Fibroblast of upper back skin (primary cell): ENCODE results near the gene RBM33.

Source experiments
- DNase-seq: peaks from one replicate; pipeline ENCODE4 v3.0.0-alpha.2; 2013

Gene RBM33

DNA sequence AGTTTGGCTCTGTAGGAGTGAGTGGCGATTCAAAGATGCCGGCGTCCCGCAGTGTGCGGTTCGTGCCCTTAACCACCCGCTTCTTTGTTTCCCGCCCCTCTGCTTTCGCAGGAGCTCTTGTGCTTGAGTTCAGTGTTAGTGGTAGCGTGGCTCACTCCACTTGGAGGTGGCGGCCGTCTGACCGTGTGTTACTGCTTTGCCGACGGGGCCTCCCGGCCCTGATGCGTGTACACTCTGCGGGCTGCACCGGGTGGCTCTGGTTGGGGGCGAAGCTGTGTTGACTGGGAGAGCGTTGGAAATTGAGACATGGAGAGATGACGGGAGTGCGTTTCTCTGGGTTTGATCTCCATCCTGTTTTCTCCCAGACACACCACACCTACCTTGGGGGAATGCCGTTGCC, 136.4 kb downstream of the RBM33 start:
- no peak for DNase-seq

- no peak for DNase-seq
Observed at GRCh38 chr7:155781433-155781832, 137.0 kb downstream of the RBM33 start.

- no peak for DNase-seq
Observed at GRCh38 chr7:155782466-155782865, 138.0 kb downstream of the RBM33 start.

GRCh38 chr7:155785536-155785935, 141.1 kb downstream of the RBM33 start:
- no peak for DNase-seq

GRCh38 chr7:155786491-155786890, 142.0 kb downstream of the RBM33 start:
- no peak for DNase-seq

DNA sequence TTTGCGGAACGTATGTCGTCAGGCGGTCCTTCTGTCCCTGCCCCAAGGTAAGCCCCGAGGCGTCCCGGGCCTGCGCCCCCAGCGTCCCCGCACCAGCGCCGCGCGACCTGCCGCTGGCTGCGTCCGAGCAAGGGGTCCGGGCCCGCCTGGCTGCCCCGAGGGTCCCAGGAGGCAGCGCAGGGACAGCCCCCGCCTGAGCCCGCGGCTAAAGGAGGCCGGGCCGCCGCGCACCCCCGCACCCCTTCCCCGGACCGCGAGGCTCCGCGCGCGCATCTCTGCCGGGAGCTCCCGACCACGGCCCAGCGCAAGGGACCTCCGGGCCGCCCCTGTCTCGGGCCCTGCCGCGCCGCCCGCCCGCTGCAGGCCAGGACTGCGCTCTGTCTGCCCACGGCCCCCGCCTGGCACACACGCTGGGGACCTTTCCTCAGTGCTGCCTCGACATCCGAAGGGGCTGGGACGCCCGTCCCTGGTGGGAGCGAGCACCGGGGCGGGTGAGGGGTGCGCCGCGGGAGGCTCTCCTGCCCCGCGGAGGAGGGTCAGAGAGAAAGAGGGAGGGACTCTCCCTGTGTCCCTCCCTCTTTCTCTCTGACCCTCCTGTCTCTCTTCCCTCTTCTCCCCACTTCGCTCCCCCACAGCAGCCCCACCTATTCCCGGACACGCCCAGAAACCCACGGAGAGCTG, 142.8 kb downstream of the RBM33 start:
- no peak for DNase-seq

DNA sequence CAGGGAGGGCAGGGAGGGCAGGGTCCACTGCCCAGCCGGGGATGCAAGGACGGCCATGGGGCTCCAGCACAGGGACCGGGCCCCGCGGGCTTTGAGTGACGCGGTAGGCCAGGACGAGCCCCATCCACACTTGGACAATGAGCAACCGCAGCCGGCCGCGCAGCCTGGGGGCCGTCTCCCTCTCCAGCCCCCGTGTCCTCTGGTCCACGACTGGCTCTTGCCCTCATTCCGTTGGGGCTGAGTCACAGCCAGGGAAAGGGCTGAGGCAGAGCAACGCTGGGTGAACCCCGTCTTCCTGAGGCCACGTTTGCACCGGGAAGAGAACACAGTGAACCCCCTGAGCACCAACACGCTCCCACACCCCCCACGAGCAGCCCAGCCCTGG, 144.1 kb downstream of the RBM33 start:
- DNase-seq = no peak

DNA sequence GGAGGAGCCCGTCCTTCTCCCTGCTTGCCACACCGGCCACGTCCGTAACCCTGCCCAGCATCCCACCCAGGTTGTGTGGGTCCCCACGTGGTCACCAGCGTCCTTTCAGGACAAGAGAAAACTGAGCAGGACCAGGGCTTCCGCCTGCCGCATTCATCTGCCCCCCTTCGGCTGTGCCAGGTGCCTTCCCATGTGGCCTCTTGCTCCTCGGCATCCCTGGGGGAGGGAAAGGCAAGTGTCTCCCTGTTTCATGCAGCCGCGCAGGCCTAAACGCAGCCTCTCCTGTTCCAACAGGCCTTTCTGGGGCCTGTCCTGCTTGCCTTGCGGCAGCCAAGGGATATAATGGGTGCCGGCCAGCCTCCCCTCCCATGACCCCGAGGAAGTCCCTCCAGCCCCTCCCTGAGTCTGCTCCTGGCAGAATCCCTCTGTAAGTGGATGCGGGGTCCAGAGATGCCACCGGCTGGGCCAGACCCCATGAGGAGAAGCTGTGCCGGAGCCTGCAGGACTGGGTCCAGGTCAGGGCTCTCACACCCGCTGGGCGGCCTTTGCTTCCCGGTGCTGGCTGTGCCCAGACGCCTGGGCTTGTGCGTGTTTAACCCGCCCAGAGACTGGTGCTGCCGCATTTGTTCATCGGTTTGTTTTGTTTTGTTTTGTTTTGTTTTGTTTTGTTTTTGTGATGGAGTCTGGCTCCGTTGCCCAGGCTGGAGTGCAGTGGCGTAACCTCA, 144.7 kb downstream of the RBM33 start:
- no peak for DNase-seq

GRCh38 chr7:155790666-155791065, 146.2 kb downstream of the RBM33 start:
- DNase-seq = no peak

GRCh38 chr7:155791214-155791737, 146.8 kb downstream of the RBM33 start:
- no peak for DNase-seq

- DNase-seq = no peak
Observed at GRCh38 chr7:155791836-155792235, 147.4 kb downstream of the RBM33 start.

DNA sequence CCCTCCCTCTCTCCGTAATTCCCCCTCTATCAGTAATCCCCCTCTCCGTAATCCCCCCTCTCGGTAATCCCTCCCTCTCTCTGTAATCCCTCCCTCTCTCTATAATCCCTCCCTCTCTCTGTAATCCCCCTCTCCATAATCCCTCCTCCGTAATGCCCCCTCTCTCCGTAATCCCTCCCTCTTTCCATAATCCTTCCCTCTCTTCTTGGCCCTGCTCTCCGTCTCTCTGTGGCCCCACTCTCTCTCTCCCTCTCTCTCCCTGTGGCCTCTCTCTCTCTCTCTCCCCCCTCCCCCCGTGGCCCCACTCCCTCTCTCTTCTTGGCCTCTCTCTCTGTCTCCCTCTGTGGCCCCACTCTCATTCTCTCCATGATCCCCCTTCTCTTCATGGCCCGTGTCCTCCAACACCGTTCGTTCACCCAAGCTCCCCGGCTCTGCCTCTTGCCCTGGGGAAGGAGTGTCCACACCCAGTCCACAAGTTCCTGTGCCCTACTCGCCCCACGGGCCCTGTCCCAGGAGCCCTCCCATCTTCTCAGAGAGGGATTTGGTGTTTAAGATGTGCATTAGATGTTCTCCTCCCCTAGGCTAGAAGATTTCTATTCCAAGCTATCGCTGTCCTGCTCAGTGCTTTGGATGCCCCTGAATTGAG, 148.0 kb downstream of the RBM33 start:
- DNase-seq = no peak

DNA sequence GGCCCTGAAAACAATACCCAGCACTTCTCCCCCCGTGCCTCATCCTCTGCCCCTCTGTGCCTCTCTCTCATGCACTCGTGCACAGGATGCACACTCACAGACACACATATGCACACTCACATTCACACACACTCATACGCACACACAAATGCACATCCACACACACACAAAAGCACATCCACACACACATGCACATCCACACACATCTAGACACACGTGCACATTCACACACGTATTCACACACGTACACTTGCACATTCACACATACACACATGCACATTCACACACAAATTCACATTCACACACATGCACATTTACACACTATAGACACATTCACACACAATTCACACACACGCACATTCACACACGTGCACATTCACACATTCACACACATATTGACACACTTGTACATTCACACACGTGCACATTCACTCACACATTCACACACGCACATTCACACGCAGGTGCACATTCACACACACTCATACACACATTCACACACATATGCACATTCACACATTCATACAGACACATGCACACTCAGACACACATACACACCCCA, 148.6 kb downstream of the RBM33 start:
- DNase-seq = no peak

- DNase-seq = no peak
Observed at GRCh38 chr7:155793720-155794119, 149.3 kb downstream of the RBM33 start.

GRCh38 chr7:155794196-155794595, 149.7 kb downstream of the RBM33 start:
- no peak for DNase-seq

- no peak for DNase-seq
Observed at GRCh38 chr7:155795401-155795800, 150.9 kb downstream of the RBM33 start.

- no peak for DNase-seq
Observed at GRCh38 chr7:155795951-155796350, 151.5 kb downstream of the RBM33 start.

DNA sequence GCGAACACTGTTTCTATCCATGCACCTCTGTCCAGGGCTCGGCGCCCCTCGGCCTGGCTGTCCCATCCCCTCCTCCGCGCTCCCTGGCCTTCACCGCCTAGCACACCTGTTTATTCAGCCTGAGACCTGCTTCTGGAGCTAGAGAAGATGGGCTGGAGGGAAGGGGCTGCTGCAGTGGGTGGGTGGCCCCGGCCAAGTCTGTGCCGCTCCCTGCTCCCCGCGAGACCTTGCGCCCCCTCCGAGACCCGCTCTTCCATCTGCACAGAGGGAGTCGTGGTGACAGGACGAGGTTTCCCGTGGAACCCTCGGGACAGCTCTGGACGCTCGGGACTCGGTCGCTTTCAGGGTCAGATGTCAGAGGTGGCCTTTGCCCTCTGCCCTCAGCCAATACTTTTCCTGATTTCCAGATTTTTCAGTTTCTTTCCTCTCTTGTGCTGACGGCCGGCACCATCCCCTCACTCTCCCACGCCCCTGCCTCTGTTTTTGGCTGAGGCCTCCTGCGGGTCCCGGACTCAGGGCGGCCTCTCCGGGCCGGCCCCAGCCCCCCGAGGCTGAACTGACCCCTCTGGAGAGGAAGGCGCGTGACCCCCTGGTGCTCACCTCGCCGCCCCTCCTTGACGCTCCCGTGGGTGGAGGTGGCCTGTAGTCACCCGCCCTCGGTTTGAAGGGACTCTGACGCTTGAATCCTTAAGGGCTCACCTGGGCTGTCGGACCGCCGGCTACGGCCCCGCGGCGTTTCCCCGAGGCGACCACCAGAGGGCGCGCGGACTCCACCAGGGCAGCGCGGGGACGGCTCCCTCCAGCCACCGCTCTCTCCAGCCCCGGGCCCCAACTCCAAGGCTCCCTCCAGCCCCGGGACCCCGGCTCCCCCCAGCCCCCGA, 152.2 kb downstream of the RBM33 start:
- DNase-seq = no peak

GRCh38 chr7:155797262-155798250, 153.1 kb downstream of the RBM33 start:
- no peak for DNase-seq

DNA sequence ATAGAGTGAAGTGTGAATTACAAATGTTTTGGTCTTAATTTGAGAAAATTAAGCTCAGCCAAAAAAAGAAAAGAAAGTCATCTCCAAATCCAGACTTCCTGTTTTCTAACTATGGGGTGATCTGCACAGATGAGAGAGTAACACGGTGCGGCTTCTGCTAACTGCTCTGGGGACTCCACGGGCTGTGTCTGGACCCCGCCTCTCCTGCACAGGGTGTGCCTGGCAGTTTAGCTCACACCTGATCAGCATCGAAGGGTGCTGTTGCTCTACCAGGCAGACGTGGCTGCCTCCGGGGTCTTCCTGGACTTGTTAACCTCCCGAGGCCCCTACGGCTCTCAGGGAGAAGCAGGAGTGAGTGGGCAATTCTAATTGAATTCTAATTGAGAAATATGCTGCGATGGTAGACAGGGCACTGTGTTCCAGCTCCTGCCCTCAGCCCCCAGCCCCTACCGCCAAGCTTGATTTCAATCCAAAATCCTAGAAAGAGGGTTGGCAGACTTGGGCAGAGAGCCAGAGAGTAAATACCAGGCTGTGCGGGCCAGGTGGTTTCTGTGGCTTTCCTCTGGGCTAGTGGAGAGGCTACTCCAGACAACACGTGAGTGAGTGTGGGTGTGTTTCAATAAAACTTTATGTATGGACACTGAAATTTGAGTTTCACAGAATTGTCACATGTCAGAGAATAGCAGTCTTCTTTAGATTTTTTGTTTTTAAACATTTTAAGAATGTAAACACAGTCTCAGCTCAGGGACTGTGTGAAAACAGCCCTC, 154.4 kb downstream of the RBM33 start:
- DNase-seq = no peak

GRCh38 chr7:155799514-155799913, 155.1 kb downstream of the RBM33 start:
- DNase-seq = no peak
